ENCODE data around the gene ZNF341. TPM values are rescaled to one million over a fixed set of nuclear protein-coding genes. Genes with fewer than 3 reads are reported as not detected.

ZNF341 gene
- total RNA-seq: 6.7 and 6.8 TPM in 2 replicates

DNA sequence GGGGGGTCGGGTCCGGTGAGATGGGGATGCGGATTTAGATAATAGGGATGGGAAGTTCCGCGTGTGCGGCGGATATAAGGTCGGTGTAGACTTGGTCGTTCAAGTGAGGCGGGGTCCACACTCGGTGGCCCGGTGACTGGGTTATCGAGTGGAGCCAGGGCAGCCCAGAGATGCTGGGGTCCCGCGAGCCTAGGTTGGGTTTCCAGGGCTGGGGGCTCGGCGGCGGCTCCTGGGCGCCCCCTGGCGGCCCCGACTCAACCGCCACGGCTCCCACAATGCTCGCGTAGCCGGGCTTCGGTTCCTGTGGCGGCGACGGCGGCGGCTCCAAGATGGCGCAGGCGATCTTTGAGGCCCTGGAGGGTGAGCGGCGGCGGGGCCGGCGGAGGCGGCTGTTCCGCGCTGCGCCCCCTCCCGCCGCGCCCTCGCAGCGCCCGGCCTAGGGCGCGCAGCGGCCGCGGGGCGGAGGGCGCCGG is at the start of gene ZNF341:
Gene ZNF341 (plus strand): TSS at position 304 of the 473 bp plus-strand sequence. CDS start 26 bp downstream, at position 330.
- H3K9me3 Mint-ChIP-seq: peaks cover 12% of the 10 kb centered on the region
- peaks cover 16% of the 10 kb centered on the region for H3K36me3 Mint-ChIP-seq (ENCODE audit: low read depth)
- intact Hi-C loops (cut with micrococcal nuclease): loop anchor here (1.0 to 5.0 kb wide), 11 partner anchors 11 to 398 kb away; partner anchors contain the start of genes CDK5RAP1, CHMP4B, E2F1 and EIF2S2
- H3K4me1 Mint-ChIP-seq (ENCODE audit: low read depth): peaks cover 27% of the 10 kb centered on the region
- H3K4me3 Mint-ChIP-seq: peak within 1 kb of the TSS; percentile 89
- no peaks in the 10 kb centered on the region for H3K27me3 Mint-ChIP-seq (ENCODE audit: insufficient read depth)
- peak; percentile 87 for DNase-seq (ENCODE audit: low spot score)
- H3K27ac Mint-ChIP-seq: peak within 1 kb of the TSS; percentile 97

DNA sequence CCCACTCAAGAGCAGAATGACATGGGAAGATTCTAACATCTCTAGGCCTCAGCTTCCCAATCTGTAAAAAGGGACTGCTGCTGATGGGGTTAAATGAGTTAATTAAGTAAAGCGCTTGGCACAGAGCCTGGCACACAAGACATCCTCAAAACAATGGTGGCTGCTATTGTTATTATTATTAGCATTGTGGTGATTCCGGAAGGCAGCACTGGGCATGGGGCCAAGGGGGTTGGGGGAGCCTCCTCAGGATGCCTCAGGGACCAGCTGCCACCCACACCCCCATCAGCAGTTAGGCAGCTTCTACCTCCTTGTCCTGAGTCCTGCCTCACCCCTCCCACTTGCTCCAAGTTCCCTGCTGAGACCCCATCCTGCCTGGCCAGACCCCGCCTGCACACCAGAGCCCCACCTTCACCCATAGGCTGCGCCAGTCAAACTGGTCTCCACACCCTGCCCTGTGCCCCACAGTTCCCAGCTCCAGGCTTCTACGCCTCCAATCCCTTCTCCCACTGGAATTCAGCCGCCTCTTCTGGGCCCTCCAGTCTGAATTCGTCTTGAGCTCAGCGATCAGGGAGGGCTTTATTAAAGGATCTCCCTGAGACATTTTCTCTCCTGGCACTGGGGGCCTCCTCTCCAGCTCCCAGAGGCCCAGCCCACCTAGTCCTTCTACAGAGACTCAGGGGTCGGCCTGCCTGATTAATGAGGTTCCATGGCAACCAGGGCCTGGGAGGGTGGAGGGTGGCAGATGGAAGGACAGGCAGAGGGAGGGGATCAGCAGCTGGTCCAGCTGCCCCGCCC is 47.1 kb upstream of the ZNF341 start:
- Mint-ChIP-seq H3K4me1 (ENCODE audit: low read depth) (peaks cover 76% of the 10 kb centered on the region), H3K36me3 (ENCODE audit: low read depth) (peaks cover 11% of the 10 kb centered on the region), H3K4me3 (peak overlapping the region; percentile 92), H3K9me3 (no peaks in the 10 kb centered on the region), H3K27ac (peak overlapping the region; percentile 89), H3K27me3 (ENCODE audit: insufficient read depth) (no peaks in the 10 kb centered on the region)
- no peak for DNase-seq (ENCODE audit: low spot score)
- intact Hi-C loops (cut with micrococcal nuclease): loop anchor here (1.0 to 5.0 kb wide), 4 partner anchors 10 to 308 kb away; partner anchors contain the start of genes CHMP4B, NECAB3, RALY and SNTA1

DNA sequence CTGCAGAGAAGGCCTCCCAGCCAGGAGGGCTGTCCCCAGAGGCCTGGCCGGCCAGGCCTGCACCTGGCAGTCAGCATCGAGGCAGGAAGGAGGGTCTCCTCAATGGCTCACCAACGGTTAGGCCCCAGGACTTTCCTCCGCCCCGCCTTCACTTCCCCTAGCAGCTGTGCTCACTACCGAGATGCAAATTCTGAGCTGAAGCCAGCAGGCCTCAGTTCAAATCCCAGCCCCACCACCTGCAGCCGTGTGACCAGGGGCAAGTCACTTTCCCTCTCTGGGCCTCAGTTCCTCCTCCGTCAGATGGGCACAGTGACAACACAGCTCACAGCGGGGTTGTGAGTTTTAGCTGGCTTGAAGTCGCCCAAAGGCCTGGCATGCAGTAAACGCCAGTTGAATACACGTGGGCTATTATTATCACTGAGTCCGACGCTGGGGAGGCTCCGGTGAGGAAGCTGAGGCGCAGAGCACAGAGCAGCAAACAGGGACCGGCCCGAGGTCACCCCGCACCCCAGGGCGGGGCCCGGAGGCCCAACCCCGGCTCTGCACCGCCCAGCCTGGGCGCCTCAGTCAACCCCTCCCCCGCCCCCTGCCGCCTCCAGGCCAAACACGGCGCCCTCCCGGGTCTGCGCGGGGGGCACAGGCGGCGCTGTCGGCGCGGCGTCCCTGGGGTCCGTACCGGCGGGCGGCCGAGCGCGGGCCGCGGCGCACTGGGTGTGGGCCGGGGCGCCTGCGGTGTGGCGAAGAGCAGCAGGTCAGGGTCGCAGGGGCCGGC is 46.3 kb upstream of the ZNF341 start:
- peak overlapping the region; percentile 92 for H3K4me3 Mint-ChIP-seq
- peak overlapping the region; percentile 89 for H3K27ac Mint-ChIP-seq
- H3K9me3 Mint-ChIP-seq: no peaks in the 10 kb centered on the region
- H3K36me3 Mint-ChIP-seq (ENCODE audit: low read depth): peaks cover 10% of the 10 kb centered on the region
- H3K27me3 Mint-ChIP-seq (ENCODE audit: insufficient read depth): no peaks in the 10 kb centered on the region
- intact Hi-C loops (cut with micrococcal nuclease): loop anchor here (1.0 to 5.0 kb wide), 9 partner anchors 11 to 425 kb away; partner anchors contain the start of genes ACTL10, CHMP4B, NECAB3 and PXMP4
- DNase-seq (ENCODE audit: low spot score): peak; percentile 60
- peaks cover 75% of the 10 kb centered on the region for H3K4me1 Mint-ChIP-seq (ENCODE audit: low read depth)

DNA sequence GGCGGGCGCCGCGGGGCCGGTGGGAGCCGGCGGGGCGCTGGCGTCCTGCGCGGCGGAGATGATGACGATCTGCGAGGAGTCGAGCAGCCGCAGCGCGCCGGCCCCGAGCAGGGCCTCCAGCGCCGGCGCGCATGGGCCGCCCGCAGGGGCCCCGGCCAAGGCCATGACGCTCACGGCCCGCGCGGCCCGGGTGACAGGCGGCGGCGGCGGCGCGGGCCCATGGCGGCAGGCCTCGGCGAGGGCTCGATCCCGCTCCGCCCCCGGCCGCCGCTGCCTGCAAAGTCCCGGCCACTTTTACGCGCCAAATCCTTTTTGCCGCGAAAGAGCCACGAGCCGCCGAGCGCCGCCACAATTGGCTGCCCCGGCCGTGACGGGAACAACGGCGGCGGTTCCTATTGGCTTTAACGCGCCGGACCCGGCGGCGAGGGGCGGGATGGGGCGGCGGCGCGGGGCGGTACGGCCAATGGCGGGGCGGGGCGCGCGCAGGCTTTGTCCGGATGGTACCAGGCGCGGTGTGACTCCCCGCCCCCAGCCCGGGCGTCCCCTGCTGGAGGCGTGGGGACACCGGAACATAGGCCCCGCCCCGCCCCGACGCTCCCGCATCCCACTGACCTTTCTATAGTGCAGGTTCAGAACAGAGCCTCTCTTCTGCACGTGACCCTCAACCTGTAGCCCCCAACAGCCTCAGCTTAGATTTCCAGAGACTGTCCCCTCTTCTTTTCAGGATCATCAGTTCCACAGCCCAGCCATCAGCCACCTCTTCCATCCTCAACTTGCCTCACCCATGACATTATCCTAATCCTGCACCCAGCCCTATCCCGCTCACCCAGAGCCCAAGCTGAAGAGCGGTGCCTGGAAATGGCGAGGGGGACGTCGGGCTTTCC is 45.5 kb upstream of the ZNF341 start, which contains the start of gene E2F1:
Gene E2F1 (minus strand): TSS at position 286 of the 884 bp plus-strand sequence. CDS start 121 bp downstream, at position 165.
- H3K36me3 Mint-ChIP-seq (ENCODE audit: low read depth): peaks cover 8% of the 10 kb centered on the region
- intact Hi-C loops (cut with micrococcal nuclease): loop anchor here (1.0 to 5.0 kb wide), 7 partner anchors 20 to 424 kb away; partner anchors contain the start of genes ACTL10, CHMP4B, PXMP4 and RALY
- H3K27me3 Mint-ChIP-seq (ENCODE audit: insufficient read depth): no peaks in the 10 kb centered on the region
- peak within 1 kb of the TSS; percentile 89 for H3K27ac Mint-ChIP-seq
- peaks cover 71% of the 10 kb centered on the region for H3K4me1 Mint-ChIP-seq (ENCODE audit: low read depth)
- H3K4me3 Mint-ChIP-seq: peak within 1 kb of the TSS; percentile 92
- no peaks in the 10 kb centered on the region for H3K9me3 Mint-ChIP-seq
- peak; percentile 97 for DNase-seq (ENCODE audit: low spot score)

DNA sequence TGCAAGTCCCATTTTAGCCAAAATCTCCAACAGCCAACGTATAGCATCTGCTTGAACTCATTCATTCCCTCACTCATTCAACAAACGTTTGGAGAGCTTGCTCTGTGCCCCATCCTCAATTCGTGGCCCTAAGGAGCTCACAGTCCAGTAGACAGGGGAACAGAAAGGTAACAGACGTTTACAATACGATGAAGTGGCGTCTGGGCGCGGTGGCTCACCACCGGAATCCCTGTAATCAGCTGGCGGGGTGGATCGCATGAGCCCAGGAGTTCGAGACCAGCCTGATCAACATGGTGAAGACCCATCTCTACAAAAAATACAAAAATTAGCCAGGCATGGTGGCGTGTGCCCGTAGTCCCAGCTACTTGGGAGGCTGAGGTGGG is 44.8 kb upstream of the ZNF341 start:
- H3K9me3 Mint-ChIP-seq: no peaks in the 10 kb centered on the region
- peaks cover 4% of the 10 kb centered on the region for H3K36me3 Mint-ChIP-seq (ENCODE audit: low read depth)
- H3K27me3 Mint-ChIP-seq (ENCODE audit: insufficient read depth): no peaks in the 10 kb centered on the region
- no peak for DNase-seq (ENCODE audit: low spot score)
- H3K4me1 Mint-ChIP-seq (ENCODE audit: low read depth): peaks cover 69% of the 10 kb centered on the region
- H3K4me3 Mint-ChIP-seq: peak overlapping the region; percentile 78
- H3K27ac Mint-ChIP-seq: peak overlapping the region; percentile 82
- intact Hi-C loops (cut with micrococcal nuclease): loop anchor here (1.0 to 5.0 kb wide), 7 partner anchors 21 to 423 kb away; partner anchors contain the start of genes ACTL10, CHMP4B, PXMP4 and RALY

DNA sequence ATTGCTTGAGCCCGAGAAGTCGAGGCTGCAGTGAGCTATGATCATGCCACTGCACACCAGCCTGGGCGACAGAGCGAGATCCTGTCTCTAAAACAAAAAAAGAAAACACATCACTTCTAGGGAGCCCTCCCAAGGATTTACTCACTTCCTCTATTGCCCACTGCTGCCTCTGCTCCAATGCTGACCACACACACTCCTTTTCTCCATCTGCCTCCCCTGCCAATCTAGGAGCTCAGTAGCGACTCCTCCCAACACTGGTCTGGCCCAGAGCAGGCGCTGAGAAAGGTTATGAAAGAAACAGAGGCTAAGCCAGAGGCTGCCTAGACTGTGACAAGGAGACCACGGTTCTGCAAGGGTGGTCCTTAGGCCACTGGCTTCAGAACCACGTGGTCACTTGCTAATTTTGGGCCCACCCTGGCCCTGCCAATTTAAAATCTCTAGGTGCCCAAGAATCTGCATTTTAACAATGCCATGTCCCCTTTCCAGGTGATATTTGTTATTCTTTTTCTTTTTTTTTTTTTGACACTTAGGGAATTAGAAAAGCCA is 44.4 kb upstream of the ZNF341 start:
- Mint-ChIP-seq H3K27me3 (ENCODE audit: insufficient read depth) (no peaks in the 10 kb centered on the region), H3K27ac (peak overlapping the region; percentile 82), H3K4me1 (ENCODE audit: low read depth) (peaks cover 64% of the 10 kb centered on the region), H3K9me3 (no peaks in the 10 kb centered on the region), H3K36me3 (ENCODE audit: low read depth) (peaks cover 4% of the 10 kb centered on the region), H3K4me3 (peak overlapping the region; percentile 78)
- intact Hi-C loops (cut with micrococcal nuclease): loop anchor here (5.0 kb wide), 2 partner anchors 125 to 305 kb away; partner anchors contain the start of genes CHMP4B and RALY
- no peak for DNase-seq (ENCODE audit: low spot score)

DNA sequence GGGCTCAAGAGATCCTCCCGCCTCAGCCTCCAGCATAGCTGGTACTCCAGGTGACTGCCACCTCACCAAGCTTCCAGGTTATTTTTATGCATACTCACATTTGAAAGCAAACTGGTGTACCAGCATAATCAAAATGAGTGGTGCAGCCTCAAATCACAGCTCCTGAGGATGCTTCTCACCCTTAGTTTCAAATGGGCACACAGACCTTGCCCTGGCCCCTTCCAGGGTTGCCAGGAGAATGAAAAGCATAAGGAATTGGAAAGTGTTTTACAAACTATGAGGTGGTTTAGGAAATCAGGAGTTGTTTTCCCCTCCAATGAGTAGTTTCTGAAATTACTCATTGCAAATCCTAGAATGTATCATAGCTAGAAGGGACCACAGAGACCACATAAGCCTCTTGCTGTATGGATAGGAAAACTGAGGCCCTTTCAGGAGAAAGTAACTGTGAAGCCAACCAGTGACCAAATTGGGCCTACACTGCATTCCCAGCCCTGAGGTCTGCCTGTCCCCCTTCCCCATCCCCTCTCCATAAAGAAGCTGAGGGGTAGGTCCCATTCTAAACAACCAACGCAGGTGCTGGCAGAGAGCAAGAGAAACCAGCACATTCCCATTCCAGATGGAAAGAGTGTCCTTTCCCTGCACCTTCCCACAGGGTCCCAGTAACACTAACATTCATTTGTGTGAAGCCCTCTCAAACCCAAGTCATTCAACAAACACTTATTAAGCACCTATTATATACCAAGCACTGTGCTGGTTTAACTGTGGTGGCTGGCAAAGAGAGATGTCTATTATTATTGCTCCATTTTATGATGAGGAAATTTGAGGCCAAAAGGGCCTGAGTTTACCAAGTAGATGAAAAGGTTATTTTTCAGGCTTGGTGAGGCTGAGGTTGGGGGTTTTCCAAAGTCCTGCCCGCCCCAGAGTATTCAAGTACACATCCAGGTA is 43.5 kb upstream of the ZNF341 start:
- intact Hi-C loops (cut with micrococcal nuclease): loop anchor here (5.0 kb wide), 2 partner anchors 124 to 304 kb away; partner anchors contain the start of genes CHMP4B and RALY
- Mint-ChIP-seq H3K4me3 (peak overlapping the region; percentile 34), H3K36me3 (ENCODE audit: low read depth) (peaks cover 4% of the 10 kb centered on the region), H3K4me1 (ENCODE audit: low read depth) (peaks cover 60% of the 10 kb centered on the region), H3K27ac (peak overlapping the region; percentile 10), H3K27me3 (ENCODE audit: insufficient read depth) (no peaks in the 10 kb centered on the region), H3K9me3 (no peaks in the 10 kb centered on the region)
- DNase-seq (ENCODE audit: low spot score): no peak

DNA sequence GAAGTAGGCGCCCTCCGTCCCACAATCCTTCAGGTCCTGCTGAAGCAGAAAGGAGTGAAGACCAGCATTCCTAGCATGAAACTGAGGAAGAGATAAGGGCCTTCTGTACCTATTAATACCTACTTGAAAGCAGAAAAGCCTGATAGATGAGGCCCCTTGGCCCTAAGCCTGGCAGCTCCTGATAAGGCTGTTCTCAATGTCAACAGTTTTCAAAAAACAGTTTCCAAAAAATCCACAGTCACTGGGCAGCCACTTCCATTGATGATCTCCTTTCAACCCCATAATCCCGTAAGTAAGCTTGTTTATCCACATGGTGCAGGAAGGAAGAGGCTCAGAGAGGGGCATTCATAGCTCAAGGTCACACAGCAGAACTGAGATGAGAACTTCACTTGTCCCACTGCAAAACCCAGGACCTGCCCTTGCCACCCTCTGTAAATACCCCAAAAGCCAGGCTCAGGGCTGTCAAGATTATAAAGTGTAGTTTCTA is 42.8 kb upstream of the ZNF341 start:
- no peaks in the 10 kb centered on the region for H3K9me3 Mint-ChIP-seq
- no peaks in the 10 kb centered on the region for H3K27me3 Mint-ChIP-seq (ENCODE audit: insufficient read depth)
- H3K4me3 Mint-ChIP-seq: no peak overlapping the region
- H3K4me1 Mint-ChIP-seq (ENCODE audit: low read depth): peaks cover 60% of the 10 kb centered on the region
- intact Hi-C loops (cut with micrococcal nuclease): loop anchor here (5.0 kb wide), 2 partner anchors 123 to 303 kb away; partner anchors contain the start of genes CHMP4B and RALY
- H3K27ac Mint-ChIP-seq: peak overlapping the region; percentile 10
- no peak for DNase-seq (ENCODE audit: low spot score)
- peaks cover 4% of the 10 kb centered on the region for H3K36me3 Mint-ChIP-seq (ENCODE audit: low read depth)

DNA sequence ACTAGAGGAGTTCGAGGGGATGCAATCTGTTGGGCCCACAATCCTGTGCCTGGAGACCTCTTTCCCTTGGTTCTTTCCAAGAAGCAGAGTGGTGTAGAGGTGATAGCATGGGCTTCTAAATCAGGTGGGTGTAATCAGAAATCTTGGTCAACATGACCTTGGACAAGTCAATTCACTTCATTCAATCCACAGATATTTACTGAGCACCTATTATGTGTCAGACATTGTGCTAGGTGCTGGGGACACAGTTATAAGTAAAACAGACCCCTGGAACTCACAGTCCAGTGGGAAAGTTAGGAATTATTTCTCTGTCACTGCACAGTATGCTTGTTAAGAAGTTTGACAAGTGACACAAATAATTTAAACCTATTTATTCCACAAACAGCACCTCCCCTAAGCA is 42.3 kb upstream of the ZNF341 start:
- Mint-ChIP-seq H3K4me1 (ENCODE audit: low read depth) (peaks cover 57% of the 10 kb centered on the region), H3K27ac (peak overlapping the region; percentile 85), H3K27me3 (ENCODE audit: insufficient read depth) (no peaks in the 10 kb centered on the region), H3K36me3 (ENCODE audit: low read depth) (peaks cover 4% of the 10 kb centered on the region), H3K4me3 (peak overlapping the region; percentile 50), H3K9me3 (no peaks in the 10 kb centered on the region)
- no peak for DNase-seq (ENCODE audit: low spot score)
- intact Hi-C loops (cut with micrococcal nuclease): loop anchor here (5.0 kb wide), 2 partner anchors 123 to 303 kb away; partner anchors contain the start of genes CHMP4B and RALY

DNA sequence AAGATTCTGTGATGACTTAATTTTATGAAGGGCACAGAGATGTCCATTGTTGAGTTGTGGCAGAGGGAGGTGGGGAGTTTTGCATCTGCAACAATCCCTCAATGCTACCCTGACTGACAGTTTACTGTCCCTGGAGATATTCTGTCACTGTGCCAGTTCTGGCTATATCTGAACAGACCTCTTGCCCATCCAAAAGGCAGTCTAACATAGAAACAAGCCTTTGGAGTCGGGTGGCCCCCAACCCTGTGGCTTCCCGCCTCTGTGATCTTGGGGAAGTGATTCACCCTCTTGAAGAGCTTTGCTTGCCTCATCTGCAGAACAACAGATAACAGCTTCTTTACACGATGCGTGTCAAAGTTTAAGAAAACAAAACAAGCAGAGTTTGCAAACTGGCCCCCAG is 41.8 kb upstream of the ZNF341 start:
- peak overlapping the region; percentile 50 for H3K4me3 Mint-ChIP-seq
- peak overlapping the region; percentile 85 for H3K27ac Mint-ChIP-seq
- peaks cover 52% of the 10 kb centered on the region for H3K4me1 Mint-ChIP-seq (ENCODE audit: low read depth)
- DNase-seq (ENCODE audit: low spot score): peak; percentile 50
- intact Hi-C loops (cut with micrococcal nuclease): loop anchor here (1.0 to 5.0 kb wide), 4 partner anchors 30 to 302 kb away; partner anchors contain the start of genes CHMP4B, PXMP4, RALY and ZNF341
- H3K27me3 Mint-ChIP-seq (ENCODE audit: insufficient read depth): no peaks in the 10 kb centered on the region
- peaks cover under 1% of the 10 kb centered on the region for H3K36me3 Mint-ChIP-seq (ENCODE audit: low read depth)
- H3K9me3 Mint-ChIP-seq: no peaks in the 10 kb centered on the region

All from activated T-helper 1 cell treated with anti-CD3 and anti-CD28 coated beads, Interleukin-12 subunit alpha, Interleukin-12 subunit beta, Interleukin-2, Interleukin-4 antibody, amounts not matched to agents 30 ng/mL and 10 ng/mL and 1 ng/mL, durations not matched to agents 14 hours and 24 hours and 36 hours (primary cell).